Progenitor cell of endocrine pancreas (in vitro differentiated cells): ENCODE data around the gene DCN. TPM values are rescaled to one million over a fixed set of nuclear protein-coding genes. Genes with fewer than 3 reads are reported as not detected.
"Not testable (repeated sequence)": the region's sequence is repeated elsewhere in the genome, so short reads cannot be mapped to it uniquely, and the experiment has no call there.

Experiments used
- DNase-seq: peaks from one replicate; pipeline ENCODE4 v3.0.0; 2021; ENCODE audit warnings: low spot score; ENCODE audit not compliant: unreplicated experiment
- H3K27ac Mint-ChIP-seq: 2 replicates; pipeline ENCODE4 v1.8.0; 2021; ENCODE audit warnings: mild to moderate bottlenecking, moderate library complexity, mixed read lengths
- H3K27me3 Mint-ChIP-seq: 2 replicates; pipeline ENCODE4 v1.8.0; 2021; ENCODE audit warnings: mixed read lengths
- H3K36me3 Mint-ChIP-seq: 2 replicates; pipeline ENCODE4 v1.8.0; 2022; ENCODE audit warnings: mixed read lengths; ENCODE audit not compliant: insufficient read depth
- H3K4me1 Mint-ChIP-seq: 2 replicates; pipeline ENCODE4 v1.8.0; 2021; ENCODE audit warnings: low read depth, mixed read lengths
- H3K4me3 Mint-ChIP-seq: 2 replicates; pipeline ENCODE4 v1.8.0; 2021; ENCODE audit warnings: low read depth, mild to moderate bottlenecking, moderate library complexity, mixed read lengths
- H3K9me3 Mint-ChIP-seq: 2 replicates; pipeline ENCODE4 v1.8.0; 2021; ENCODE audit warnings: low read depth, mixed read lengths
- CTCF ChIP-seq: fragments of 200-600 bp; sonication (generic); IDR thresholded peaks from one replicate; pipeline ENCODE4 v1.5.0; 2021; ENCODE audit warnings: antibody characterized with exemption, mild to moderate bottlenecking; ENCODE audit not compliant: unreplicated experiment
- total RNA-seq: library from RNA; stranded (reverse); gene quantifications from 2 replicates; pipeline ENCODE4 v1.2.1, GENCODE V29; 2021

Gene DCN
- total RNA-seq, 1 donor from 2014 or later: not detected

DNA sequence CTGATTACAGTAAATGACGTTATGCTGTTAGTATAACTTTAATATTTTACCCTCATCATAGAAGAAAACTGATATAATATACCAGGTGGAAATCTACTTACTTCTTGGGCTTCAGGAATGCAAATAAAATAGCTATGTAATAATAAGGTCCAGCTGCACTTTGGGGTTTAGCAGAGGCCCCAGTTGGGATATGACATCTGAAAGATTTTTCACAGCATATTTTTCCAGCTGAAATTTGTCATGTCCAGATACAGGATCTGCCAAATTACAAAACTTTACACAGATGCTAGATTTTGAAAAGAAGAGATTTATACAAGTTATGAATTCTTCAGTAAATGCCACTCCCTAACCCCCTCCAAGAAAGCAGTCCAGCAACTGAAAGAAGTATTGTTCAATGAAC, 29.2 kb upstream of the DCN start:
- no peak for TF ChIP-seq CTCF
- H3K27ac Mint-ChIP-seq: no peak overlapping the region
- no peak for DNase-seq
- H3K27me3 Mint-ChIP-seq: no peaks in the 10 kb centered on the region
- no peak overlapping the region for H3K4me3 Mint-ChIP-seq
- no peaks in the 10 kb centered on the region for H3K36me3 Mint-ChIP-seq
- H3K9me3 Mint-ChIP-seq: peaks cover 16% of the 10 kb centered on the region
- no peaks in the 10 kb centered on the region for H3K4me1 Mint-ChIP-seq

- TF ChIP-seq CTCF: no peak
- H3K27me3 Mint-ChIP-seq: no peaks in the 10 kb centered on the region
- no peaks in the 10 kb centered on the region for H3K4me1 Mint-ChIP-seq
- no peak overlapping the region for H3K4me3 Mint-ChIP-seq
- no peak for DNase-seq
- H3K27ac Mint-ChIP-seq: no peak overlapping the region
- H3K9me3 Mint-ChIP-seq: peaks cover 16% of the 10 kb centered on the region
- no peaks in the 10 kb centered on the region for H3K36me3 Mint-ChIP-seq
Measured at GRCh38 chr12:91210618-91211017, 28.0 kb upstream of the DCN start.

- no peak overlapping the region for H3K27ac Mint-ChIP-seq
- no peaks in the 10 kb centered on the region for H3K27me3 Mint-ChIP-seq
- H3K9me3 Mint-ChIP-seq: peaks cover 16% of the 10 kb centered on the region
- H3K36me3 Mint-ChIP-seq: no peaks in the 10 kb centered on the region
- no peak overlapping the region for H3K4me3 Mint-ChIP-seq
- no peak for TF ChIP-seq CTCF
- H3K4me1 Mint-ChIP-seq: no peaks in the 10 kb centered on the region
- no peak for DNase-seq
Measured at GRCh38 chr12:91210144-91210543, 27.5 kb upstream of the DCN start.

GRCh38 chr12:91207301-91207700, 24.7 kb upstream of the DCN start:
- H3K4me1 Mint-ChIP-seq: not testable (repeated sequence)

DNA sequence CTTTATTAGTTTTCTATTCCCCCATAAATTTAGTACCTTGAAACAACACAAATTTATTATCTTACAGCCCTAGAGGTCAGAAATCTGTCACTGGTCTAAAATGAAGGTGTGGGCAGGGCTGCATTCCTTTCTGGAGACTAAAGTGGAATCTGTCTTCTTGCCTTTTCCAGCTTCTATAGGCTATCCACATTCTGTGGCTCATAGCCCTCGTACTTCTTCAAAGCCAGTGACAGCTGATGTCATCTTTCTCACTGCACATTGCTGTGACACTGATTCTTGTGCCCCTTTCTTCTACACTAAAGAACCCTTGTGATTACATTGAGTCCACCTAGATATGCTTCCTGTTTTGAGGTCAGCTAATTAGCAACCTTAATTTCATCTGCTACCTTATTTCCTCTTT, 23.2 kb upstream of the DCN start:
- H3K27me3 Mint-ChIP-seq: no peaks in the 10 kb centered on the region
- H3K9me3 Mint-ChIP-seq: peaks cover 13% of the 10 kb centered on the region
- no peaks in the 10 kb centered on the region for H3K36me3 Mint-ChIP-seq
- no peak for DNase-seq
- H3K4me1 Mint-ChIP-seq: no peaks in the 10 kb centered on the region
- no peak for TF ChIP-seq CTCF
- no peak overlapping the region for H3K27ac Mint-ChIP-seq
- no peak overlapping the region for H3K4me3 Mint-ChIP-seq

More at GRCh38 chr12:91207301-91207700, 24.7 kb upstream of the DCN start:
- not testable (repeated sequence) for DNase-seq, H3K27me3 Mint-ChIP-seq, H3K36me3 Mint-ChIP-seq, H3K27ac Mint-ChIP-seq, H3K4me3 Mint-ChIP-seq
- H3K9me3 Mint-ChIP-seq: peaks cover 13% of the 10 kb centered on the region

- H3K4me3 Mint-ChIP-seq: no peak overlapping the region
- H3K27ac Mint-ChIP-seq: no peak overlapping the region
- no peaks in the 10 kb centered on the region for H3K27me3 Mint-ChIP-seq
- no peak for TF ChIP-seq CTCF
- no peak for DNase-seq
- peaks cover 15% of the 10 kb centered on the region for H3K9me3 Mint-ChIP-seq
- H3K36me3 Mint-ChIP-seq: no peaks in the 10 kb centered on the region
- H3K4me1 Mint-ChIP-seq: no peaks in the 10 kb centered on the region
Measured at GRCh38 chr12:91204421-91204820, 21.8 kb upstream of the DCN start.
